ENCODE measurements around the gene RHOT2. TPM values are rescaled to one million over a fixed set of nuclear protein-coding genes. Genes with fewer than 3 reads are reported as not detected.
A peak's percentile ranks its signal among the peaks of the same experiment; 100 is the strongest.

RHOT2 gene
- total and polyA plus RNA-seq, 2 donors, result 39.3 to 252 TPM

DNA sequence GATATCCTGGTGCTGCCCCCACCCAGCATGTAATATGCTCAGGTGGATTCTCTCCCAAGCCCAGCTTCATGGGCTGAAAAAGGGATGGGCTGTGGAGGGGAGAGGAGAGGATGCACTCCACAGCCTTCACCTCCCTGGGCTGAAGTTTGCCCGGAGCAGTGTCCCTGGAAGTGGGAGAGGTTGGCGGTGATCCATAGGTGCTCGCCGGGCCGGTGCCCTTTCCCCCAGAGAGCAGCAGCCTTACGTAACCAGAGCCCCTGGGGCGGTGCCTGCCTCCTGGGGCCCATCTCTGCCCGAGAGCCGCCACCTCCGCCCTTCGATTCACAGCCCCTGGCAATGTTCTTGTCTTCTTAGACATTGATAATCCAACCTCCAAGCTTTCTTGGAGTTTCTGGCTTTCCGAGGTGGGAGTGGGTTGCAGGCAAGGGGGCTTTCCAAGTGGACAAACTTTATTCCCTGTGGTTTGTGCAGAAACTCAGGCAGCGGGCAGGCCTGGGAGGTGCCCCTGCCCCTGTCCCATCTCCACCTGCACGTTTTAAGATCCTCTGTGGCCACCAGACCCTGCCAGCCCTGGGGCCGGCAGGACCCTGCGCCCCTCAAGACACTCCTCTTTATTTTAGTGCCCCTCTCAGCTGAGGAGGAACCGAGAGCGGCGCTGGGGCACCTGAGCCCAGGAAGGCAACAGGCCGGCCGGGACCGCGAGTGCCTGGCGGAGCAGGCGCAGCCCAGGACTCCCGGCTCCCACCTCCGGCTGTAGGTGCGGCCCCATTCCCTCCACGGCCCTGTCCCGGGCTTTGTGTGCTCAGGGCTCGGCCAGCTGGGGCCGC lies 21.9 kb upstream of the RHOT2 start:
- DNase-seq (ENCODE audit: low read depth in 6 of 9, low spot score in 9 of 9), result no peak
- 96% methylated on average over 32 of the region's 32 CpGs for WGBS
- H3K4me1 ChIP-seq (ENCODE audit: control insufficient read depth in 2 of 2, insufficient read depth in 2 of 2, low read length in 2 of 2), result peaks cover 28 to 30% of the 10 kb centered on the region in 2 donors

DNA sequence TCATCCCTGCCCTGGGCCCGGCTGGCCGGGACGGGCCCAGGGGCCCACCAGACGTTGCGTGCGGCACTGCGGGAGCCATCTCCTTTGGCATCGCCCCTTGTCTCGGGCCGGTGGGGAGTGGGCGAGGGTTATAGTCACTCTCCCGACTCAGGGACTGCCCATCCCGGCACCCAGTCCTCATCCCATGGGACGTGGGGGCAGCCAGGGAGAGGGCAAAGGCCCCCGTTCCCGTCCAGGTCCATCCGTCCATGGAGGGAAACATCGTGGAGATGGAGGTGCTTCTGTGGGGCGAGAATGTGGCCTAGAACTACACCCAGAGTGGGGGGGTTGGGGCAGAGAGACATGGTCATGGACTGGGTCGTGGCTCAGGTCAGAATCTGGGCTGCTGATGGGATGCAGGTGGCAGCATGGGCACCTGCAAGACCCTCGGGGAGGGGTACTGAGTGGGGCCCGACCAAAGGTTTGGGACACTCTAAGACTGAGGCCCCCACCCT lies 21.2 kb upstream of the RHOT2 start:
- peaks cover 23 to 25% of the 10 kb centered on the region in 2 donors for H3K4me1 ChIP-seq (ENCODE audit: control insufficient read depth in 2 of 2, insufficient read depth in 2 of 2, low read length in 2 of 2)
- H3K36me3 ChIP-seq (ENCODE audit: control insufficient read depth in 2 of 2, insufficient read depth in 2 of 2, low read length in 1 of 2), result peaks cover 0 to 2% of the 10 kb centered on the region in 2 donors
- 96% methylated on average over 22 of the region's 22 CpGs for WGBS
- H3K27ac ChIP-seq (ENCODE audit: low read depth in 1 of 2, low read length in 1 of 2), result no peak overlapping the region
- no peak for DNase-seq (ENCODE audit: low read depth in 6 of 9, low spot score in 9 of 9)
- no peak overlapping the region for H3K4me3 ChIP-seq (ENCODE audit: low read length in 2 of 2)
- H3K27me3 ChIP-seq (ENCODE audit: control insufficient read depth in 2 of 2, insufficient read depth in 1 of 2, low read length in 1 of 2), result peaks cover 18 to 20% of the 10 kb centered on the region in 2 donors
- no peaks in the 10 kb centered on the region for H3K9me3 ChIP-seq (ENCODE audit: control insufficient read depth in 2 of 2, insufficient read depth in 1 of 2, low read length in 1 of 2)

More for the DNA sequence above, 21.9 kb upstream of the RHOT2 start:
- Histone ChIP-seq H3K27me3 (ENCODE audit: control insufficient read depth in 2 of 2, insufficient read depth in 1 of 2, low read length in 1 of 2) (peaks cover 24 to 26% of the 10 kb centered on the region in 2 donors), H3K27ac (ENCODE audit: low read depth in 1 of 2, low read length in 1 of 2) (no peak overlapping the region), H3K9me3 (ENCODE audit: control insufficient read depth in 2 of 2, insufficient read depth in 1 of 2, low read length in 1 of 2) (no peaks in the 10 kb centered on the region), H3K36me3 (ENCODE audit: control insufficient read depth in 2 of 2, insufficient read depth in 2 of 2, low read length in 1 of 2) (no peaks in the 10 kb centered on the region), H3K4me3 (ENCODE audit: low read length in 2 of 2) (no peak overlapping the region)

DNA sequence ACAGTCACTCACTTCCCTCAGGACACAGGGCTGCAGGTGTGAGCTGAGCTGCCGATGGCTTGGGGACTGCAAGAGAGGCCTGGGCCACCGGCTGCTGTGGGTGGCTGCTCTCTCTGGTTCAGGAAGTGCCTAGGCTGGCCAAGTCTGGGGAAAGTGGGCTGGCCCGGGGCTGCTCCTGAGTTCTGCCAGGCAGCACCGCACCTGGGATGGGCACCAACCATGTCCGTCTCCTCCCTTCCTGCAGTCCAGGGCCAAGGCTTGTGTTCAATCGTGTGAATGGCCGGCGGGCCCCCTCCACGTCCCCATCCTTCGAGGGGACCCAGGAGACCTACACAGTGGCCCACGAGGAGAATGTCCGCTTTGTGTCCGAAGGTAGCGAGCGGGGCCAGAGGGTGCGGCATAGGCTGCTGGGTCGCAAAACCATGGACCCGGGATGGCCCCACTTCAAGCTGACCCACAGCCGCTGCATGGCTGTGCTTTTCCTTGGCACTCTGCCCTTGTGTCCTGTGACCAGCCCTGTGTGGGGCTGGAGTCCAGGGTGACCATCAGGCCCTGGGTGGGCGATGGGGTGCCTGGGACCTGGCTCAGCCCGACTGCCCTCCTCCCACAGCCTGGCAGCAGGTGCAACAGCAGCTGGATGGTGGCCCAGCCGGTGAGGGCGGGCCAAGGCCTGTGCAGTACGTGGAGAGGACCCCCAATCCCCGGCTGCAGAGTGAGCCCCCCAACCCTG lies 20.6 kb upstream of the RHOT2 start:
- H3K36me3 ChIP-seq (ENCODE audit: control insufficient read depth in 2 of 2, insufficient read depth in 2 of 2, low read length in 1 of 2), result peaks cover 4 to 5% of the 10 kb centered on the region in 2 donors
- H3K4me1 ChIP-seq (ENCODE audit: control insufficient read depth in 2 of 2, insufficient read depth in 2 of 2, low read length in 2 of 2), result peaks cover 19 to 25% of the 10 kb centered on the region in 2 donors
- no peak for DNase-seq (ENCODE audit: low read depth in 6 of 9, low spot score in 9 of 9)
- H3K9me3 ChIP-seq (ENCODE audit: control insufficient read depth in 2 of 2, insufficient read depth in 1 of 2, low read length in 1 of 2), result no peaks in the 10 kb centered on the region
- no peak overlapping the region for H3K27ac ChIP-seq (ENCODE audit: low read depth in 1 of 2, low read length in 1 of 2)
- WGBS, result 95% methylated on average over 25 of the region's 25 CpGs
- peaks cover 12 to 18% of the 10 kb centered on the region in 2 donors for H3K27me3 ChIP-seq (ENCODE audit: control insufficient read depth in 2 of 2, insufficient read depth in 1 of 2, low read length in 1 of 2)
- H3K4me3 ChIP-seq (ENCODE audit: low read length in 2 of 2), result no peak overlapping the region

DNA sequence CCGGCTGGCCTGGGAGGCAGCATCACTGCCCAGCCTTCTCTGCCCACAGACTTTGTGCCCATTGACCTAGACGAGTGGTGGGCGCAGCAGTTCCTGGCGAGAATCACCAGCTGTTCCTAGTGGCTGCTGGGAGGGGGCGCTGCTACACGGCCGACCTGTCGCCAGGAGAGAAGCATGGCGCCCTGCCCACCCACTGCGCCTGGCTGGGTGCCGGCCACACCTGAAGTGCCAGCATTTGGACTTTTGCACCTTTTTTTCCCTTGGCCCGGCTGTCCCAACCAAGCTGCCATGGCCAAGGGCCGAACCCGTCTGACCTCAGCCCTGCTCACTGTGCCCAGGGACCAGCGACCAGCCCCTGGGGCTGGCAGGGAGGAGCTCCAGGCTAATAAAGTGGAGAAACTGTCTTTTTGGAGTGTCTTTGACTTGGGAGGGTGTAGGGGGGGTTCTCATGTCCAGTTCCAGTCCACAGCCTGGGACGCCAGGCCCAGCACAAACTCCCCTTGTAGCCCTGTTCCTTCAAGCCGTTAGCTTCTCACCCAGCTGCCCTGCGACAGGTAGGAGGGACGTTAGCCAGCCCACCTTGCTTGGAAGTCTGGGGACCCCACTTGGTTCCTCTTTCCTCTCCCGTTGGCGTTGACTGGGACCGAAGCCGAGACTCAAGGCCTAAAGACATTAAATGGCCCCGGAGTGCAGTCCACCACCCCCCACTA lies 19.7 kb upstream of the RHOT2 start:
- Histone ChIP-seq H3K36me3 (ENCODE audit: control insufficient read depth in 2 of 2, insufficient read depth in 2 of 2, low read length in 1 of 2) (peaks cover 5 to 7% of the 10 kb centered on the region in 2 donors), H3K27me3 (ENCODE audit: control insufficient read depth in 2 of 2, insufficient read depth in 1 of 2, low read length in 1 of 2) (peaks cover 3 to 9% of the 10 kb centered on the region in 2 donors), H3K4me3 (ENCODE audit: low read length in 2 of 2) (peak overlapping the region; percentile 57 to 70), H3K4me1 (ENCODE audit: control insufficient read depth in 2 of 2, insufficient read depth in 2 of 2, low read length in 2 of 2) (peaks cover 18% of the 10 kb centered on the region in 2 donors), H3K27ac (ENCODE audit: low read depth in 1 of 2, low read length in 1 of 2) (peak overlapping the region; percentile 23 to 43), H3K9me3 (ENCODE audit: control insufficient read depth in 2 of 2, insufficient read depth in 1 of 2, low read length in 1 of 2) (no peaks in the 10 kb centered on the region)
- DNase-seq (ENCODE audit: low read depth in 6 of 9, low spot score in 9 of 9), result no peak
- WGBS, result 37% methylated on average over 24 of the region's 24 CpGs

DNA sequence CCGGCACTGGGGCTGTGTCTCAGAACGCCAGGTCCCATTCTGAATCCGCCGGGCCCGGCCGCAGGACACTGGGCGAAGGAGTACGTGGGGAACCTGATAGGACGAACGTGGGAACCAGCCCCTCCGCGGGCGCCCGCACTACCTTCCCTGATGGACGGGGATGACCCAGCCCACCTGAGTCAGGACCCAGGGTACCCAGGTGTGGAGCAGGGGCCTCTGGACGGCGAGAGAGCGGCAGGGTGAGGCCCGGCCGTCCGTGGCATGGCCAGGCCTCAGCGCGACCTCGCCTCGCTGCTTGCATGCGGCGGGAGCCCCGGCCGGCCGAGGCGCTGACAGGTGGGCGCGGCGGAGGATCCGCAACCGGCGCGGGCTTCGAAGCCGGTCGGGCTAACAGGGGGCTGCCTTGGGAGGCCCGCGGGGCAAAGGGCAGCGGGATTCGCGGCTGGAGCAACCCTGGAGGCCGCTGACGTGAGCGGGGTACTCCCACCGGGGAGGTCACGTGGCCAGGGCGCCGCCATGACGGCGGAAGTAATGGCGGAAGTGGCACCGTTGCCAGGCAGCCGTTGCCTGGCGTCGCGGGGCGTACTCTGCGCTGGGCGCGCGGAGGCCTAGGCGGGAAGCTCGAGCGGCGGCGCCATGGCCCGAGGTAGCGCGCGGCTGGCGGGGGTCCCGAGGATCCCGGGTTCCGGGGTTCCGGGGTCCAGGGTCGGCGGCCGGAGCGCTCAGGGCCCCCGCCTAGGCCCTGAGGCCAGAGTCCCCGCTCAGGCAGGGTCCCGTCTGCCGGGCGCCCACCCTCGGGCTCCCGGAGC lies 18.9 kb upstream of the RHOT2 start, which contains the start of gene WDR90:
TSS of gene WDR90 (plus strand) at position 585 of the 809 bp plus-strand sequence. CDS start at position 637, 52 bp downstream.
- Histone ChIP-seq H3K4me3 (ENCODE audit: low read length in 2 of 2) (peak within 1 kb of the TSS; percentile 57 to 70), H3K27me3 (ENCODE audit: control insufficient read depth in 2 of 2, insufficient read depth in 1 of 2, low read length in 1 of 2) (peaks cover 0 to 2% of the 10 kb centered on the region in 2 donors), H3K36me3 (ENCODE audit: control insufficient read depth in 2 of 2, insufficient read depth in 2 of 2, low read length in 1 of 2) (peaks cover 7 to 13% of the 10 kb centered on the region in 2 donors), H3K9me3 (ENCODE audit: control insufficient read depth in 2 of 2, insufficient read depth in 1 of 2, low read length in 1 of 2) (no peaks in the 10 kb centered on the region), H3K4me1 (ENCODE audit: control insufficient read depth in 2 of 2, insufficient read depth in 2 of 2, low read length in 2 of 2) (peaks cover 18% of the 10 kb centered on the region in 2 donors), H3K27ac (ENCODE audit: low read depth in 1 of 2, low read length in 1 of 2) (peak within 1 kb of the TSS; percentile 23 to 53)
- peak; percentile 69 to 93 (median 84) for DNase-seq (ENCODE audit: low read depth in 6 of 9, low spot score in 9 of 9)
- WGBS, result under 1% methylated on average over 91 of the region's 91 CpGs

DNA sequence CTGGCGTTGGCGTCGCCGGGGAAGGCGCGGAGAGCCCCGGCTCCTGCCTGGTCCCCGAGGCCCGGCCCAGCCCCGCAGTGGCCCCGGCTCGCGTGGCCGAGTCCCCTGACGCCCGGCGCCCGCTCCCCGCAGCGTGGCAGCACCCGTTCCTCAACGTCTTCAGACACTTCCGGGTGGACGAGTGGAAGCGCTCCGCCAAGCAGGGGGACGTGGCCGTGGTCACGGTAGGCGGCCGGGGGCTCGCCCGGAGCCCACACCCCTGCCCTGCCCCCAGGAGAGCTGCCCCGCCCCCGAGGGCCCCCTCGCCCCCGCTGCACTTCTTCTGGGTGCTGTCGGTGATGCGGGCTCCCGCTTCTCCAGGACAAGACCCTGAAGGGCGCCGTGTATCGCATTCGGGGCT lies 18.3 kb upstream of the RHOT2 start:
- no peak for DNase-seq (ENCODE audit: low read depth in 6 of 9, low spot score in 9 of 9)
- Histone ChIP-seq H3K4me3 (ENCODE audit: low read length in 2 of 2) (peak overlapping the region; percentile 57 to 70), H3K9me3 (ENCODE audit: control insufficient read depth in 2 of 2, insufficient read depth in 1 of 2, low read length in 1 of 2) (no peaks in the 10 kb centered on the region), H3K4me1 (ENCODE audit: control insufficient read depth in 2 of 2, insufficient read depth in 2 of 2, low read length in 2 of 2) (peaks cover 18% of the 10 kb centered on the region in 2 donors), H3K27ac (ENCODE audit: low read depth in 1 of 2, low read length in 1 of 2) (no peak overlapping the region), H3K27me3 (ENCODE audit: control insufficient read depth in 2 of 2, insufficient read depth in 1 of 2, low read length in 1 of 2) (no peaks in the 10 kb centered on the region), H3K36me3 (ENCODE audit: control insufficient read depth in 2 of 2, insufficient read depth in 2 of 2, low read length in 1 of 2) (peaks cover 7 to 13% of the 10 kb centered on the region in 2 donors)
- 3% methylated on average over 44 of the region's 44 CpGs for WGBS

DNA sequence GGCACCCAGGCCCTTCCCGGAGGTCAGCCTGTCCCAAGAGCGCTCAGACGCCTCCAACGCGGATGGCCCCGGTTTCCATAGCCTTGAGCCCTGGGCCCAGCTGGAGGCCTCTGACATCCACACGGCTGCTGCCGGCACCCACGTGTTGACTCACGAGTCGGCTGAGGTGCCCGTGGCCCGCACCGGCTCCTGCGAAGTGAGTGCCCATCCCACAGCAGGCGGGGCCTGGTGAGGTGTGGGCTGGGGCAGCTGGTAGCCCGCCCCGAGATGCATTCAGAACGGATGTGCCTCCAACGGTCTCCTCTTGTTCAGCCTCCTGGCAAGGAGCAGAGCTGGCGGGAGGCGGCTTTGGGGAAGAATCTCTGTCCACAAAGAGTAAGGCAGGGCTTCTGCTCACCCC lies 16.1 kb upstream of the RHOT2 start:
- no peak for DNase-seq (ENCODE audit: low read depth in 6 of 9, low spot score in 9 of 9)
- H3K4me1 ChIP-seq (ENCODE audit: control insufficient read depth in 2 of 2, insufficient read depth in 2 of 2, low read length in 2 of 2), result peaks cover 18% of the 10 kb centered on the region in 2 donors
- H3K27me3 ChIP-seq (ENCODE audit: control insufficient read depth in 2 of 2, insufficient read depth in 1 of 2, low read length in 1 of 2), result no peaks in the 10 kb centered on the region
- H3K36me3 ChIP-seq (ENCODE audit: control insufficient read depth in 2 of 2, insufficient read depth in 2 of 2, low read length in 1 of 2), result peaks cover 11 to 34% of the 10 kb centered on the region in 2 donors
- H3K27ac ChIP-seq (ENCODE audit: low read depth in 1 of 2, low read length in 1 of 2), result no peak overlapping the region
- no peaks in the 10 kb centered on the region for H3K9me3 ChIP-seq (ENCODE audit: control insufficient read depth in 2 of 2, insufficient read depth in 1 of 2, low read length in 1 of 2)
- WGBS, result 95% methylated on average over 22 of the region's 22 CpGs
- no peak overlapping the region for H3K4me3 ChIP-seq (ENCODE audit: low read length in 2 of 2)
